Measurements from ENCODE around the gene PTPRG. TPM values are rescaled to one million over a fixed set of nuclear protein-coding genes. Genes with fewer than 3 reads are reported as not detected.

The PTPRG gene
- total RNA-seq, 1 experiment from 2014 or later = not detected

- no peak for DNase-seq (ENCODE audit: low spot score)
Observed at GRCh38 chr3:62135741-62136140, 574.4 kb downstream of the PTPRG start.

GRCh38 chr3:62139957-62140356, 578.6 kb downstream of the PTPRG start:
- DNase-seq (ENCODE audit: low spot score) = no peak

GRCh38 chr3:62142331-62143085, 581.1 kb downstream of the PTPRG start:
- no peak for DNase-seq (ENCODE audit: low spot score)

- DNase-seq (ENCODE audit: low spot score) = no peak
Observed at GRCh38 chr3:62143843-62144450, 582.6 kb downstream of the PTPRG start.

GRCh38 chr3:62144482-62144881, 583.1 kb downstream of the PTPRG start:
- DNase-seq (ENCODE audit: low spot score) = no peak

- DNase-seq (ENCODE audit: low spot score) = no peak
Observed at GRCh38 chr3:62145086-62145757, 583.9 kb downstream of the PTPRG start.

GRCh38 chr3:62149539-62149938, 588.2 kb downstream of the PTPRG start:
- no peak for DNase-seq (ENCODE audit: low spot score)

GRCh38 chr3:62149962-62150361, 588.6 kb downstream of the PTPRG start:
- DNase-seq (ENCODE audit: low spot score) = no peak

GRCh38 chr3:62151591-62151990, 590.2 kb downstream of the PTPRG start:
- DNase-seq (ENCODE audit: low spot score) = no peak

GRCh38 chr3:62153231-62153630, 591.9 kb downstream of the PTPRG start:
- no peak for DNase-seq (ENCODE audit: low spot score)

GRCh38 chr3:62154457-62155148, 593.2 kb downstream of the PTPRG start:
- no peak for DNase-seq (ENCODE audit: low spot score)

GRCh38 chr3:62159056-62159708, 597.8 kb downstream of the PTPRG start:
- no peak for DNase-seq (ENCODE audit: low spot score)

GRCh38 chr3:62159709-62160092, 598.3 kb downstream of the PTPRG start:
- DNase-seq (ENCODE audit: low spot score) = no peak

- no peak for DNase-seq (ENCODE audit: low spot score)
Observed at GRCh38 chr3:62161371-62161770, 600.0 kb downstream of the PTPRG start.

GRCh38 chr3:62164196-62164595, 602.8 kb downstream of the PTPRG start:
- DNase-seq (ENCODE audit: low spot score) = no peak

GRCh38 chr3:62164746-62165145, 603.4 kb downstream of the PTPRG start:
- no peak for DNase-seq (ENCODE audit: low spot score)

- DNase-seq (ENCODE audit: low spot score) = no peak
Observed at GRCh38 chr3:62167566-62168262, 606.3 kb downstream of the PTPRG start.

GRCh38 chr3:62168356-62168755, 607.0 kb downstream of the PTPRG start:
- DNase-seq (ENCODE audit: low spot score) = no peak

GRCh38 chr3:62169906-62170660, 608.7 kb downstream of the PTPRG start:
- DNase-seq (ENCODE audit: low spot score) = no peak

GRCh38 chr3:62171789-62172188, 610.4 kb downstream of the PTPRG start:
- no peak for DNase-seq (ENCODE audit: low spot score)

Measured in HT-29 (cell line).